Hepatic stellate cell (primary cell): ENCODE data around the gene RLN3.
"Not testable (repeated sequence)": the region's sequence is repeated elsewhere in the genome, so short reads cannot be mapped to it uniquely, and the experiment has no call there.

ENCODE experiments used
- DNase-seq: peaks from one replicate; pipeline ENCODE4 v3.0.0; 2011; ENCODE audit warnings: low spot score

RLN3 gene

GRCh38 chr19:13995017-13995728, 32.8 kb upstream of the RLN3 start:
- peak; percentile 2 for DNase-seq

GRCh38 chr19:13995878-13996765, 31.8 kb upstream of the RLN3 start:
- peak; percentile 3 for DNase-seq

- no peak for DNase-seq
These were observed 30.9 kb upstream of the RLN3 start for GRCh38 chr19:13996928-13997630.

- DNase-seq, result no peak
These were observed 30.4 kb upstream of the RLN3 start for GRCh38 chr19:13997631-13997962.

DNA sequence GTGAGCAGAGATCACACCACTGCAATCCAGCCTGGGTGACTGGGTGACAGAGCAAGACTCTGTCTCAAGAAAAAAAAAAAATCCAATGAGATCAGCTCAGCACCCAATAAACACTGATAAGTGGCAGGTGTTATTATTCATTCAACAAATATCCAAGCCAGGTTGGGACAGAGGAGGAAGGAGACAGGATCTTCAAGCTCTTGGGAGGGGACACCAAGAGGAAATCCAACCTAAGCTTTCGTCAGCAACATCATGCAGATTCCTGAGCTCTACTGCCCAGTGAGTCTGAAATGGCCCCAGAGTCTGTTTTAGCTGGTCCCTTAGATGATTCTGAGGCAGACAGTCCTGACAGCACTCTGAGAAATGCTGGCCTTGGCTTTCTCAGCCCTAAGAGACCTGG, 29.5 kb upstream of the RLN3 start:
- DNase-seq, result no peak

GRCh38 chr19:13999085-13999484, 28.9 kb upstream of the RLN3 start:
- no peak for DNase-seq

GRCh38 chr19:14000691-14001375, 27.1 kb upstream of the RLN3 start:
- no peak for DNase-seq

DNA sequence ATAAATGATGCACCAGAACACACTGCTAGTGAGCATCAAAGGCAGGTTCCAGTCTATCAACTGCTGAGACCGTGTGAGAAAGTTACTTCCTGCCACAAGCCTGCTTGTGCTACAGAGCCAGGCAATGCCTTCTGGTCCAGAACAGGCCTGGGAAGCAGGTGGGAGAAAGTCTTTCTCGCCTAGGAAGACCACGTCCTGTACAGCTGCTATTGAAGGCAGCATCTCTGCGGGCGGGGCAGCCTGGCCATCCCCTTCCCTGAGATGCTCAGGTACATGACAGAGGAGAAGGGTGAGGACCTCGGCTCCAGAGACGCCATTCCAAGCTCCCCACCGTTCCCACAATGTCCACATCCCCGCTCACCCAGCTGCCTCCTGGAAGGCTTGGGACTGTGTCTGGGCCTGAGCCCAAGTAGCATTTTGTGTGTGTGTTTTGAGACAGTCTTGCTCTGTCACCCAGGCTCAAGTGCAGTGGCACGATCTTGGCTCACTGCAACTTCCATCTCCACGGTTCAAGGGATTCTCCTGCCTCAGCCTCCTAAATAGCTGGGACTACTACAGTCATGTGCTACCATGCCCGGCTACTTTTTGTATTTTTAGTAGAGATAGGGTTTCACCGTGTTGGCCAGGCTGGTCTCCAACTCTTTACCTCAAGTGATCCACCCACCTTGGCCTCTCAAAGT, 25.2 kb upstream of the RLN3 start:
- DNase-seq, result no peak

DNA sequence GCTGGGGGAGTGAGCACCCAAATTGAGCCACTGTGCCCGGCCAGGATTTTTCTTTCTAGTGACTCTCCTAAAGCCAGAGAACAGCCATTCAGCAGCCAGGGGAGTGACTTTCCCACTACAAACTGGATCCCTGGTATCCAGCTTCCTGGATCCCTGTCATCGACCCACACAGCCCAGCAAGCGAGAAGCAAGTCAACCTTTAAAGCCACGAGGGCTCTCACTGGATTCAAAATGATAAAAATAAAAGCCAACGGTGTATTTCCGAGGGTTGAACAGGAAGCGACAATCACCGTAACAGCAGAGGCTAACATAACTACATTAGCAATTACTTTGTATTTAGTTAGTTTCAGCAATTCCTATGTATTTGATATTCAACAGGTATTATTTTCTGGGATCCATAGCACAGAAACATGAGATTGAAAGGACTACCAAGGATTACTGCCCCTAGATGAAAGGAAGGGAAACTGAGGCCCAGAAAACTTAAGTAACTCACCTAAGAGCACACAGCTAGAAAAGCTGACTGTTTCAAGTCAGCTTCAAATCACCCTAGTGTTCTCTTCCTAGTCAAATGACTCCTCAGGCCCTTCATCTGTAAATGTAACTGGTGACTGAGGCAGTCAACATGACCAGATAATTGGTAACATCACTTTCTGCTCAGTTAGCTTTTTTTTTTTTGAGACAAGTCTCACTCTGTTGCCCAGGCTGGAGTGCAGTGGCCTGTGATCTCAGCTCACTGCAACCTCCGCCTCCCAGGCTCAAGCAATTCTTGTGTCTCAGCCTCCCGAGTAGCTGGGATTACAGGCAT, 24.5 kb upstream of the RLN3 start:
- DNase-seq, result no peak

GRCh38 chr19:14004619-14005348, 23.2 kb upstream of the RLN3 start:
- DNase-seq, result no peak

GRCh38 chr19:14005349-14006084, 22.4 kb upstream of the RLN3 start:
- DNase-seq, result peak; percentile 85

- DNase-seq, result peak; percentile 96
These were observed 21.7 kb upstream of the RLN3 start, which contains the start of gene RFX1 for GRCh38 chr19:14006085-14006765. RFX1 (minus strand) TSS chr19:14006320; CDS start chr19:13993843, 12,477 bp downstream.

GRCh38 chr19:14006766-14007562, 21.0 kb upstream of the RLN3 start:
- DNase-seq, result peak; percentile 73

GRCh38 chr19:14012378-14012915, 15.5 kb upstream of the RLN3 start:
- DNase-seq, result no peak

- no peak for DNase-seq
These were observed 12.4 kb upstream of the RLN3 start for GRCh38 chr19:14015524-14016035.

DNA sequence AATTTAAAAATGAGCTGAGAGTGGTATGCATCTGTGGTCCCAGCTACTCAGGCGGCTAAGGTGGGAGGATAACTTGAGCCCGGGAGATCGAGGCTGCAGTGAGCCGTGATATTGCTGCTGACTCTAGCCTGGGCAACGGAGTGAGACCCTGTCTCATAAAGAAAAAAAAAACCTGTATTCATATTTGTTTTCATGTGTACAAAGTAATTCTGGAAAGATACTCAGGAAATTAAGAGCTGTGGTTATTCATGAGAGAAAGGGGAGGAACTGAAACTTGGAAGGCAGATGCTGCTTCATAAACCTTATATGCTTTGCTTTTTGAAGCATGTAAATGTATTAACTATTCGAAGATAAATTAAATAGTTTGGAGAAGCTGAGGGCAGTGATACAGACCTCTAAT, 8.8 kb upstream of the RLN3 start:
- DNase-seq, result no peak

GRCh38 chr19:14019739-14020138, 8.2 kb upstream of the RLN3 start:
- DNase-seq, result not testable (repeated sequence)
